AG09319 (cell line): Measurements from ENCODE around the gene SENP2.
"Not testable (repeated sequence)": the region's sequence is repeated elsewhere in the genome, so short reads cannot be mapped to it uniquely, and the experiment has no call there.

Source experiments
- DNase-seq: peaks from one replicate; pipeline ENCODE4 v3.0.0-alpha.2; 2010; ENCODE audit warnings: low read depth; ENCODE audit errors: extremely low read depth
- CTCF ChIP-seq: IDR thresholded peaks from 2 replicates; pipeline ENCODE4 v1.5.1; 2011; ENCODE audit warnings: low read depth, mild to moderate bottlenecking, inconsistent platforms, low read length, moderate library complexity

SENP2 gene

GRCh38 chr3:185625784-185626183, 39.7 kb downstream of the SENP2 start:
- no peak for DNase-seq
- no peak for TF ChIP-seq CTCF

- no peak for TF ChIP-seq CTCF
- DNase-seq, result no peak
Measured at GRCh38 chr3:185629554-185630181, 43.6 kb downstream of the SENP2 start.

GRCh38 chr3:185630182-185630622, 44.1 kb downstream of the SENP2 start:
- no peak for TF ChIP-seq CTCF
- DNase-seq, result no peak

GRCh38 chr3:185631108-185631507, 45.0 kb downstream of the SENP2 start:
- DNase-seq, result no peak
- no peak for TF ChIP-seq CTCF

GRCh38 chr3:185631508-185632206, 45.6 kb downstream of the SENP2 start:
- DNase-seq, result no peak
- TF ChIP-seq CTCF, result no peak

- no peak for TF ChIP-seq CTCF
- no peak for DNase-seq
Measured at GRCh38 chr3:185632996-185633395, 46.9 kb downstream of the SENP2 start.

- no peak for DNase-seq
- no peak for TF ChIP-seq CTCF
Measured at GRCh38 chr3:185637388-185637787, 51.3 kb downstream of the SENP2 start.

- not testable (repeated sequence) for DNase-seq
Measured at GRCh38 chr3:185638651-185639050, 52.6 kb downstream of the SENP2 start.
